HG03064 (cell line): Measurements from ENCODE around the gene CADM2.

Source experiments
- ATAC-seq: cut with Tn5 transposase; IDR thresholded peaks from one replicate; pipeline ENCODE4 v1.9.1; 2021; ENCODE audit warnings: low read depth; ENCODE audit not compliant: unreplicated experiment

The CADM2 gene

GRCh38 chr3:86056032-86056431, 1097.2 kb downstream of the CADM2 start:
- ATAC-seq = no peak

- ATAC-seq = no peak
Observed at GRCh38 chr3:86056962-86057361, 1098.2 kb downstream of the CADM2 start.

- ATAC-seq = no peak
Observed at GRCh38 chr3:86073799-86074198, 1115.0 kb downstream of the CADM2 start.

GRCh38 chr3:86087160-86087871, 1128.5 kb downstream of the CADM2 start:
- no peak for ATAC-seq

- no peak for ATAC-seq
Observed at GRCh38 chr3:86104154-86104553, 1145.4 kb downstream of the CADM2 start.

- no peak for ATAC-seq
Observed at GRCh38 chr3:86109434-86109833, 1150.6 kb downstream of the CADM2 start.
